Stimulated activated CD4-positive, alpha-beta T cell treated with anti-CD3 and anti-CD28 coated beads, TNF-alpha, amount 100 ng/mL, for 1 hour (primary cell): ENCODE data around the gene HSD11B1L.

Experiments
- DNase-seq, 3 donors: peaks; one replicate each; pipeline ENCODE4 v3.0.0-alpha.2; 2020; ENCODE audit warnings: low read depth in 3 of 3, low spot score in 1 of 3

HSD11B1L gene

DNA sequence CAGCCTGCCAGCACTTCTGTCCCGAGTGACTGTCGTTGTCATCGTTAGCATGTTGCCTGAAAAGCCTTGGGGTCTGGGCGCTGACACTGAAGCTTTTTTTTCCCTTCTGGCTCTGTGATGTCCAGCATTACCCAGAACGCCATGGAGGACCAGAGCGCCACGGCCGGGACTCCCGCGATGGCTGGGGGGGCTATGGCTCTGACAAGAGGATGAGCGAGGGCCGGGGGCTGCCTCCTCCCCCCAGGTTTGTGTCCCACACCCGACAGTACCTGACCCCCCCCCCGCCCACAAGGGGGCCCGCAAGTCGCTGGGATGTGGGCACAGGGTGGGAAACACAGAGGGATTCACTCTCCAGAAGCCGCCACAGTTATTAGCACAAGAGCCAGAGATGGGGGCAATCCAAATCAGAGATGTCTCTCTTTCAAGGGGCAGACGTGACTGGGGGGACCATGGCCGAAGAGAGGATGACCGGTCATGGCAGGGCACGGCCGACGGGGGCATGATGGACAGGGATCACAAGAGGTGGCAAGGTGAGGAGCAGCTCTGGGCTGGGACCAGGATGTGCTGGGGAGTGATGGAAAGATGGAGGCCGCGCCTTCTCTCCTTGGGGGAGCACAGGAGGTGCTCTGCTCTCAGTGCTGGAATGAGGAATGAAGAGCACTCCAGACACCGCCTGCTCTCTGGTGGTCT is 13.8 kb upstream of the HSD11B1L start:
- DNase-seq, result no peak

GRCh38 chr19:5667751-5668271 is 13.0 kb upstream of the HSD11B1L start:
- no peak for DNase-seq

DNA sequence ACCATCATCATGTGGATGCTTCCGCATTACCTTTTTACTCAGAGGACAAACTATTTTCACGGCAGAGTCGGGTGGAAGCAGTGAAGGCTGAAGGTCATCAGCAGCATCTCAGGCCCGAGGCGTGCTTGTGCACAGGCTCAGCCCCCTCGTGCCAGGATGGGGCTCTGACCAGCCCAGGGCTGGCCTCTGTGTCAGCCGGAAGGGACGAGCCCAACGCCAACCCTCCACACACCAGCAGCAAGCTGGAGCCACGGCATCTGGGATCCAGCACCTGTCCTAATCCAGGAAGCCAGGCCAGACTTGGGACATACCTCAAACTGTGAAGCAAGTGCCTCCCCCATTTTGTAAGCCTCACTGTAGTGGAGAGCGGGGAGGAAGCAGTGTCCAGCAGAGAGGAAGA is 11.6 kb upstream of the HSD11B1L start:
- no peak for DNase-seq

- DNase-seq, result no peak
Observed at GRCh38 chr19:5671600-5671999, 9.2 kb upstream of the HSD11B1L start.

DNA sequence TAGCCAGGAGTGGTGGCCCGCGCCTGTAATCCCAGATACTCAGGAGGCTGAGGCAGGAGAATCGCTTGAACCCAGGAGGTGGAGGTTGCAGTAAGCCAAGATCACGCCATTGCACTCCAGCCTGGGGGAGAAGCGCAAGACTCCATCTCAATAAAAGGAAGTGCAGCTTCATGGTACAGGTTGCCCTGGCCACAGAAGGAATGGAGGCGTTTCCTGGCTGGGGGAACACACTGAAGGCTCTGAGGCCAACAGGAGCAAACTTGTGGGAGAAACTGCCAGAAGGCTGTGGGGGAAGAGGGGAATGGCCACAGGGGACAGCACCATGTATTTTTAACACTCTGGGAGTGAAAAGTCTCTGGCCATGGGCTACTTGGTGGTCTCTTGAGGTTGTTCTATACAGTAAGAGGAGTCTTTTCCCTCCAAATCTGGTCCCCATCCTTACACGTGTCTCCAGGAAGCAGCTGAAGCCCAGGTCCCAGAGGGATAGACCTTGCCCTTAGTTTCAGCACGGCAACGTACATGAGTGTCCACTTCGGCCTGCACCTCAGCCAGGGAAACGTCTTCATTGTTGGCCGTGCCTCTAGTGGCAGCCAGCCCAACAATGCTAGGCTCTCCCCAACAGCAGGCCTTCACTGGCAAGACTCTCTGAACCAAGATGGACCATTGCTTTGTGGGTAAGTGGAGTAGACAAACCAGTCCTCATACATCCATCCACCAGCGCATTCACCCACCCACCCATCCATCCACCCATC is 7.9 kb upstream of the HSD11B1L start:
- no peak for DNase-seq

- no peak for DNase-seq
Observed at GRCh38 chr19:5673752-5674151, 7.1 kb upstream of the HSD11B1L start.

DNA sequence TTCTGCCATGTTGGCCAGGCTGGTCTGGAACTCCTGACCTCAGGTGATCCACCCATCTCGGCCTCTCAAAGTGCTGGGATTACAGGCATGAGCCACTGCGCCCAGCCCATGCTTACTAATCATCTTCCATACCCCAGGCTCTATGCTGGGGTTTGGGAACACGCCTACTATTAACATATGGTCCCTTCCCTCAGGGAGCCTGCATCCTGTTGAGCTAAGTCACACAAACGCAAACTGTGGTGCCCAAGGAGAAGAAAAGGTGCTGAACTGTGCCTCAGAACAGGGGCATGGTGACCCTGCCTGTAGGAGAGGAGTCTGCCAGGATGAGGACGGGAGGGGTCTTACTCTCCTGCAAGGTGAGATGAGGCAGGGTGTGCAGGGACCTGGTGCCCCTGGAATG is 6.1 kb upstream of the HSD11B1L start:
- no peak for DNase-seq

GRCh38 chr19:5676105-5676771 is 4.6 kb upstream of the HSD11B1L start:
- no peak for DNase-seq

DNA sequence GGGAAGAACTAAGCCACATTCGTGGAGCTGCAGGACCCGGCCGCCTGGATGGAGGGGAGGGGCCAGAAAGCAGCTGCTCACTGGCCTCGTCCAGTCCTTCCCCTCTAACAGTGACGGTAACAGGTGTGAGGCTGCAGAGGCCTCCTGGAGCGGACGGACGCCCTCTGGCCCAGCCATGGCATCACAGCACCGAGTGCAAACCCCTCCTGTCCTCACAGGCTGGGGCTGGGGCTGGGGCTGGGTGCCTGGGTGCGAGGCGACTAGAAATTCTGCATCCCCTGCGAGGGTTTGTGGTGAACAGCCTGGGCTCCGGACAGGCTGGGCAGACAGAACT is 4.1 kb upstream of the HSD11B1L start:
- no peak for DNase-seq

- no peak for DNase-seq
Observed at GRCh38 chr19:5677136-5677535, 3.7 kb upstream of the HSD11B1L start.

DNA sequence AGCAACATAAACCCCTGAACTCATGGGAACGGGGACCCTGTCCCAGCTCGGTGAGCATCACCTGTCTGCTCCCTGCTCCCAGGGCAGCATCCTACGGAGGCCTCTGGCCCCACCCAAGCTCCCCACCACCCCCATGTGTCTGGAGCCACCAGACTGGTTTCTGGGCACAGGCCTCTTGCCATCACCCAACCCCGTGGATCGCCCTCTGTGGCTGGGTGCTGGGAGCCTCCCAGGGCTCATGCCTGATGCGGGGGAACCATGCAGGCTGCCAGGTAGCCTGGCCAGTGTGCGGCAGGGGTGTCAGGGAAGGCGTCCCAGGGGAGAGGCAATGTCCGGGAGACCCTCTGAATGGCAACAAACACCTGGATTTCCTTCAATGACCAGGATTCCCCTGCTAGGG is 3.2 kb upstream of the HSD11B1L start:
- DNase-seq, result no peak

- no peak for DNase-seq
Observed at GRCh38 chr19:5678071-5678718, 2.6 kb upstream of the HSD11B1L start.

GRCh38 chr19:5679289-5680083 is 1.3 kb upstream of the HSD11B1L start:
- no peak for DNase-seq

- DNase-seq, result no peak
Observed at GRCh38 chr19:5680084-5680436, 767 bp upstream of the HSD11B1L start.

GRCh38 chr19:5681391-5682106 is 722 bp downstream of the HSD11B1L start:
- no peak for DNase-seq

GRCh38 chr19:5682107-5682482 is 1.3 kb downstream of the HSD11B1L start:
- no peak for DNase-seq

DNA sequence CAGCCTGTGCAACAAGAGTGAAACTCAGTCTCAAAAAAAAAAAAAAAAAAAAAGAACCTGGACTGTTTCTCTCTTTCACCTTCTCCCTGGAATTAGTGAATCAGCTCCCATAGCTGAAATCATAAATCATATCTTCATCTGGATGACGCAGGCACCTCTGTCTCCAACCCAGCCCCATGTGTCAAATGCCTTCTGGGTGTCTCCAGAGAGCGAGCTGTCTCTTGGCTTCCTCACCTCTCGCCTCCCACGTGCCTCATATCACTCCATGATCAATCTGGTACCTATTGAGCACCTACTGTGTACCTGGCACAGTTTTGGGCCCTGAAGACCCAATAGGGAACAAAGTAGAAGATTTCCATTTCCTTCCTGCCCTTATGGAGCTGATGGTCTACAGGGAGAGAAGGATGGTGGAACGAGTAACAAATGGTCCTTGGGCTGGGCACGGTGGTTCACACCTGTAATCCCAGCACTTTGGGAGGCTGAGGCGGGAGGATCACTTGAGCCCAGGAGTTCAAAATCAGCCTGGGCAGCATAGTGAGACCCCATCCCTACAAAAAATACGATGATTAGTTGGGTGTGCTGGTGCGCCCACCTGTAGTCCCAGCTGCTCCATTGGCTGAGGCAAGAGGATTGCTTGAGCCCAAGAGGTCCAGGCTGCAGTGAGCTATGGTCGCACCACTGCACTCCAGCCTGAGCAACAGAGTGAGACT is 2.5 kb downstream of the HSD11B1L start:
- no peak for DNase-seq

GRCh38 chr19:5684694-5685430 is 4.0 kb downstream of the HSD11B1L start:
- no peak for DNase-seq

DNA sequence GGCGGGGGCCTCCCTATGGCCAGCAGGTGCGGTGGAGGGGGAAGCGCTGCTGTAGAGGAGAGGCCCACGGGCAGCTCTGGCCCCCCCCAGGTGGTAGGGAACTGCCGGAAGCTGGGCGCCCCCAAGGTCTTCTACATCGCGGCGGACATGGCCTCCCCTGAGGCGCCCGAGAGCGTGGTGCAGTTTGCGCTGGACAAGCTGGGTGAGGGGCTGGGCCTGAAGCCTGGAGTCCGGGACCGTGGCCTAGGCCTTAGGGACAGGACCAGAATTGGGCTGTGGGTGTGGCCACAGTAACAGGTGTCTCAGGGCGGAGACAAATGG is 5.5 kb downstream of the HSD11B1L start:
- DNase-seq, result no peak
